Measurements from ENCODE around the gene MUC4. TPM values are rescaled to one million over a fixed set of nuclear protein-coding genes. Genes with fewer than 3 reads are reported as not detected.

MUC4 gene
- total and polyA plus RNA-seq, 2 of the 4 experiments (the other 2 are of a cell fraction): not detected

DNA sequence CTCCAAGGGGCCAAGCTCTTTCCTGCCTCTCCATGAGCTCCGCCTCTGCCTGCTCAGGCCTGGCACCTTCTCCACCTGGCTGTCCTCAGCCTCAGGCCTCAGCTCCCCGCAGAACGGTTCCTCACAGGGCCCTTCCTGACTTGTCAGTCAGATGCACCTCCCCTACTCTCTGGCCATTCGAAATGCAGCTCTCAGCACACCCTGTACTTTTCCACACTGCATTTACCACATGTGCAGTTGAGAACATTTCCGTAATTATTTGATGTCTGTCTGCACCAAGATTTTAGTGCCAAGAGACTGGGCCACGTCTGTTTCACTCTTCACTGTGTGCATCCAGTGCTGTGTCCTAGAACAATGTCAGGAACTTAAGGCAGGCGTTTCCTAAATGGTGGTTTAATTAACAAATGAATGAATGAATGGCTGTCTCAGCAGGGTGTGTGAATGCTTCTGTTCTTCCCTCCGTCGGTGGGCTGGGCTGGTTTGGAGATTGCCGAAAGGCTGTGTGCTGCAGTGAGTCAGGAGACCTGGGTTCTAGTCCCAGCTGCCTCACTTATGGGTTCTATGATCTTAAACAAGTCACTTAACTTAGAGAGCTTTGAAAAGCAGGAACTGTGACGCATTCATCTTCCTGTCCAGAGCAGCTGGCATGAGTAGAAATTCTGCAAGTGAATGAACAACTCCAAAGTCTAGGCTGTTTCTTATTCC, 5.4 kb downstream of the MUC4 start:
- POLR2A ChIA-PET (ENCODE audit: unreplicated experiment): no interaction called here
- Histone ChIP-seq H2BK15ac (ENCODE audit: low read depth, low read length) (no peak overlapping the region), H3K27me3 (ENCODE audit: control insufficient read depth, insufficient read depth, low read length) (peaks cover 62% of the 10 kb centered on the region), H3K4me2 (ENCODE audit: low read depth, low read length) (no peak overlapping the region), H2AK9ac (replicated peaks; ENCODE audit: low read depth, low read length, poor library complexity) (no peak overlapping the region), H3K14ac (replicated peaks; ENCODE audit: low read depth, low read length) (no peak overlapping the region), H2AFZ (replicated peaks; ENCODE audit: low read length, poor library complexity) (no peak overlapping the region), H3K9me3 (ENCODE audit: control insufficient read depth, insufficient read depth, low read length) (no peaks in the 10 kb centered on the region), H2BK5ac (ENCODE audit: low read depth, low read length, poor library complexity, severe bottlenecking) (no peak overlapping the region), H3K23ac (ENCODE audit: low read depth, low read length) (no peak overlapping the region), H3K9ac (ENCODE audit: low read depth, low read length) (no peak overlapping the region), H3K36me3 (ENCODE audit: control insufficient read depth, insufficient read depth, low read length) (no peaks in the 10 kb centered on the region), H4K8ac (ENCODE audit: low read depth in 2 of 2, low read length in 2 of 2) (no peak overlapping the region), H3K27ac (ENCODE audit: insufficient read depth, low read length) (no peak overlapping the region), H4K20me1 (ENCODE audit: insufficient read depth, low read length) (no peaks in the 10 kb centered on the region), H3K56ac (ENCODE audit: extremely low read depth, insufficient read depth, low read length) (no peak overlapping the region), H4K91ac (ENCODE audit: insufficient read depth, low read depth, low read length) (no peak overlapping the region), H3K9me1 (ENCODE audit: insufficient read depth, low read length) (no peaks in the 10 kb centered on the region), H3K4me1 (ENCODE audit: control insufficient read depth, insufficient read depth, low read length) (no peaks in the 10 kb centered on the region), H2AK5ac (ENCODE audit: low read depth, low read length) (no peak overlapping the region), H2BK20ac (ENCODE audit: low read depth, low read length) (no peak overlapping the region), H4K5ac (ENCODE audit: low read depth, low read length) (no peak overlapping the region), H3K18ac (ENCODE audit: low read depth, low read length) (no peak overlapping the region), H3K79me1 (ENCODE audit: low read depth in 1 of 2, low read length in 2 of 2) (no peaks in the 10 kb centered on the region), H3K4ac (ENCODE audit: low read depth, low read length) (no peak overlapping the region), H3K4me3 (ENCODE audit: insufficient read depth, low read depth, low read length) (no peak overlapping the region), H2BK120ac (ENCODE audit: low read depth, low read length) (no peak overlapping the region)
- no peak for ATAC-seq (ENCODE audit: low read depth)
- dilution Hi-C loops (cut with HindIII; ENCODE audit: low sequenced_read_pairs, unreplicated experiment): no loop called here
- no peak for DNase-seq
- CTCF ChIA-PET: no interaction called here
- 34% methylated on average over 3 of the region's 11 CpGs; no CpG with 5 or more reads in 1 of the 2 experiments for WGBS, 2 experiments (ENCODE audit: extremely low coverage in 2 of 2, insufficient read length in 1 of 2)
- intact Hi-C loops (cut with micrococcal nuclease): no loop called here
- BruUV-seq (replicated peaks): no TSS peak
- no peak for TF ChIP-seq RAD21 (IDR thresholded peaks at IDR 0.05; ENCODE audit: low read length)
- TF ChIP-seq MAZ (IDR thresholded peaks at IDR 0.05; ENCODE audit: borderline replicate concordance, low read depth, low read length): no peak
- no peak for TF ChIP-seq NFE2L2 (IDR thresholded peaks at IDR 0.05; ENCODE audit: low read depth, low read length)
- no peak for TF ChIP-seq RFX5 (IDR thresholded peaks at IDR 0.05; ENCODE audit: low read depth, low read length)
- no peak for TF ChIP-seq MAFK (IDR thresholded peaks at IDR 0.05; ENCODE audit: low read depth, low read length)
- TF ChIP-seq BHLHE40 (IDR thresholded peaks at IDR 0.05; ENCODE audit: low read depth, low read length): no peak
- TF ChIP-seq, protein P1, sequence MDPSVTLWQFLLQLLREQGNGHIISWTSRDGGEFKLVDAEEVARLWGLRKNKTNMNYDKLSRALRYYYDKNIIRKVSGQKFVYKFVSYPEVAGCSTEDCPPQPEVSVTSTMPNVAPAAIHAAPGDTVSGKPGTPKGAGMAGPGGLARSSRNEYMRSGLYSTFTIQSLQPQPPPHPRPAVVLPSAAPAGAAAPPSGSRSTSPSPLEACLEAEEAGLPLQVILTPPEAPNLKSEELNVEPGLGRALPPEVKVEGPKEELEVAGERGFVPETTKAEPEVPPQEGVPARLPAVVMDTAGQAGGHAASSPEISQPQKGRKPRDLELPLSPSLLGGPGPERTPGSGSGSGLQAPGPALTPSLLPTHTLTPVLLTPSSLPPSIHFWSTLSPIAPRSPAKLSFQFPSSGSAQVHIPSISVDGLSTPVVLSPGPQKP (IDR thresholded peaks at IDR 0.05; ENCODE audit: borderline replicate concordance, low read depth, low read length): no peak
- TF ChIP-seq POLR2A (IDR thresholded peaks at IDR 0.05; ENCODE audit: low read depth, low read length): no peak
- TF ChIP-seq MXI1 (IDR thresholded peaks at IDR 0.05; ENCODE audit: borderline replicate concordance, low read depth, low read length): no peak
- no peak for TF ChIP-seq CHD1 (IDR thresholded peaks at IDR 0.05; ENCODE audit: low read depth, low read length)
- TF ChIP-seq, protein P2, sequence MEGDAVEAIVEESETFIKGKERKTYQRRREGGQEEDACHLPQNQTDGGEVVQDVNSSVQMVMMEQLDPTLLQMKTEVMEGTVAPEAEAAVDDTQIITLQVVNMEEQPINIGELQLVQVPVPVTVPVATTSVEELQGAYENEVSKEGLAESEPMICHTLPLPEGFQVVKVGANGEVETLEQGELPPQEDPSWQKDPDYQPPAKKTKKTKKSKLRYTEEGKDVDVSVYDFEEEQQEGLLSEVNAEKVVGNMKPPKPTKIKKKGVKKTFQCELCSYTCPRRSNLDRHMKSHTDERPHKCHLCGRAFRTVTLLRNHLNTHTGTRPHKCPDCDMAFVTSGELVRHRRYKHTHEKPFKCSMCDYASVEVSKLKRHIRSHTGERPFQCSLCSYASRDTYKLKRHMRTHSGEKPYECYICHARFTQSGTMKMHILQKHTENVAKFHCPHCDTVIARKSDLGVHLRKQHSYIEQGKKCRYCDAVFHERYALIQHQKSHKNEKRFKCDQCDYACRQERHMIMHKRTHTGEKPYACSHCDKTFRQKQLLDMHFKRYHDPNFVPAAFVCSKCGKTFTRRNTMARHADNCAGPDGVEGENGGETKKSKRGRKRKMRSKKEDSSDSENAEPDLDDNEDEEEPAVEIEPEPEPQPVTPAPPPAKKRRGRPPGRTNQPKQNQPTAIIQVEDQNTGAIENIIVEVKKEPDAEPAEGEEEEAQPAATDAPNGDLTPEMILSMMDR (conservative IDR thresholded peaks at IDR 0.05; ENCODE audit: low read depth, low read length): no peak
- in situ Hi-C loops (cut with MboI; ENCODE audit: low sequenced_read_pairs): loop anchor here (5.0 kb wide), 1 partner anchor 49 kb away; no protein-coding TSS in a partner anchor

All from IMR-90 (cell line).